Caco-2 (cell line): Measurements from ENCODE around the gene RAPGEF2. TPM values are rescaled to one million over a fixed set of nuclear protein-coding genes. Genes with fewer than 3 reads are reported as not detected.

Experiments used
- BruUV-seq: library from RNA; stranded (reverse); fragments of 400-500 nt; replicated peaks from 2 replicates; lab custom pipeline; 2021; lab: Mats Ljungman, UMichigan
- CTCF ChIA-PET: fragments of 300-600 bp; sonication (Branson Sonifier 250); formaldehyde crosslinking; loops from one replicate; lab custom pipeline; 2022; ENCODE audit warnings: antibody characterized with exemption; lab: Charles Lee
- POLR2A ChIA-PET: fragments of 300-600 bp; sonication (Branson Sonifier 250); formaldehyde crosslinking; loops from one replicate; lab custom pipeline; 2022; ENCODE audit warnings: antibody characterized with exemption; lab: Charles Lee
- DNase-seq, 2 experiments: peaks; one replicate each; pipeline versions ENCODE4 v3.0.0 to v3.0.0-alpha.2; 2020 to 2022
- H3K27me3 ChIP-seq: replicated peaks from 2 replicates; pipeline ENCODE4 v1.6.0; 2011; ENCODE audit warnings: low read length; ENCODE audit not compliant: control insufficient read depth, insufficient read depth
- H3K36me3 ChIP-seq: 2 replicates; pipeline ENCODE4 v1.5.1; 2011; ENCODE audit warnings: low read length; ENCODE audit not compliant: control insufficient read depth, insufficient read depth
- H3K4me1 ChIP-seq: fragments of 250-450 bp; sonication (Bioruptor Pico); 2 replicates; pipeline ENCODE4 v1.5.1; 2020; ENCODE audit warnings: mild to moderate bottlenecking
- H3K4me3 ChIP-seq: 2 replicates; pipeline ENCODE4 v1.5.1; 2011; ENCODE audit warnings: low read depth, mild to moderate bottlenecking, control low read depth, low read length
- H3K9me3 ChIP-seq: fragments of 250-450 bp; sonication (Bioruptor Pico); 2 replicates; pipeline ENCODE4 v1.5.1; 2020; ENCODE audit warnings: mild to moderate bottlenecking, moderate library complexity
- H3K27ac Mint-ChIP-seq: one replicate; pipeline ENCODE4 v1.8.0; 2022; ENCODE audit warnings: mixed read lengths; ENCODE audit not compliant: unreplicated experiment
- H3K27me3 Mint-ChIP-seq: one replicate; pipeline ENCODE4 v1.8.0; 2022; ENCODE audit warnings: mixed read lengths; ENCODE audit not compliant: insufficient read depth, unreplicated experiment
- H3K36me3 Mint-ChIP-seq: one replicate; pipeline ENCODE4 v1.8.0; 2022; ENCODE audit warnings: mild to moderate bottlenecking, mixed read lengths; ENCODE audit not compliant: insufficient read depth, unreplicated experiment
- H3K4me1 Mint-ChIP-seq: one replicate; pipeline ENCODE4 v1.8.0; 2022; ENCODE audit warnings: low read depth, mixed read lengths; ENCODE audit not compliant: unreplicated experiment
- H3K4me3 Mint-ChIP-seq: one replicate; pipeline ENCODE4 v1.8.0; 2022; ENCODE audit warnings: mild to moderate bottlenecking, moderate library complexity, mixed read lengths; ENCODE audit not compliant: unreplicated experiment
- H3K9me3 Mint-ChIP-seq: one replicate; pipeline ENCODE4 v1.8.0; 2022; ENCODE audit warnings: mixed read lengths; ENCODE audit not compliant: unreplicated experiment
- intact Hi-C: fragments of 100-400 bp; cut with micrococcal nuclease; formaldehyde crosslinking; loops from one replicate; pipeline ENCODE4 v1.10.0; 2022; ENCODE audit not compliant: unreplicated experiment
- total RNA-seq: library from RNA; stranded (reverse); gene quantifications from 2 replicates; pipeline ENCODE4 v1.2.3, GENCODE V29; 2022
- TF ChIP-seq, protein P1 (sequence below), 2 experiments: fragments of 200-600 bp in 1 of 2; IDR thresholded peaks; 1 replicate in 1 of 2; 2 replicates in 1 of 2; pipeline versions ENCODE4 v1.5.1 to v1.8.0; 2011 to 2022; ENCODE audit warnings: antibody characterized with exemption in 1 of 2, control low read depth in 1 of 2, inconsistent platforms in 1 of 2, low read depth in 1 of 2, low read length in 1 of 2, mild to moderate bottlenecking in 1 of 2, moderate library complexity in 1 of 2; ENCODE audit not compliant: insufficient read depth in 1 of 2, severe bottlenecking in 1 of 2, unreplicated experiment in 1 of 2

RAPGEF2 gene
- total RNA-seq, 1 experiment from 2014 or later = 67.6 TPM

GRCh38 chr4:159264057-159264456 is 161.2 kb downstream of the RAPGEF2 start:
- ChIA-PET POLR2A (no interaction called here), CTCF (no interaction called here)
- TF ChIP-seq, protein P1, sequence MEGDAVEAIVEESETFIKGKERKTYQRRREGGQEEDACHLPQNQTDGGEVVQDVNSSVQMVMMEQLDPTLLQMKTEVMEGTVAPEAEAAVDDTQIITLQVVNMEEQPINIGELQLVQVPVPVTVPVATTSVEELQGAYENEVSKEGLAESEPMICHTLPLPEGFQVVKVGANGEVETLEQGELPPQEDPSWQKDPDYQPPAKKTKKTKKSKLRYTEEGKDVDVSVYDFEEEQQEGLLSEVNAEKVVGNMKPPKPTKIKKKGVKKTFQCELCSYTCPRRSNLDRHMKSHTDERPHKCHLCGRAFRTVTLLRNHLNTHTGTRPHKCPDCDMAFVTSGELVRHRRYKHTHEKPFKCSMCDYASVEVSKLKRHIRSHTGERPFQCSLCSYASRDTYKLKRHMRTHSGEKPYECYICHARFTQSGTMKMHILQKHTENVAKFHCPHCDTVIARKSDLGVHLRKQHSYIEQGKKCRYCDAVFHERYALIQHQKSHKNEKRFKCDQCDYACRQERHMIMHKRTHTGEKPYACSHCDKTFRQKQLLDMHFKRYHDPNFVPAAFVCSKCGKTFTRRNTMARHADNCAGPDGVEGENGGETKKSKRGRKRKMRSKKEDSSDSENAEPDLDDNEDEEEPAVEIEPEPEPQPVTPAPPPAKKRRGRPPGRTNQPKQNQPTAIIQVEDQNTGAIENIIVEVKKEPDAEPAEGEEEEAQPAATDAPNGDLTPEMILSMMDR (IDR thresholded peaks at IDR 0.05; ENCODE audit: insufficient read depth in 1 of 2, low read depth in 1 of 2, low read length in 1 of 2, severe bottlenecking in 1 of 2, unreplicated experiment in 1 of 2) = no peak
- H3K36me3 Mint-ChIP-seq = peaks cover 13% of the 10 kb centered on the region
- no peak for DNase-seq
- H3K4me1 Mint-ChIP-seq = no peaks in the 10 kb centered on the region
- no TSS peak for BruUV-seq
- Histone ChIP-seq H3K9me3 (no peaks in the 10 kb centered on the region), H3K27me3 (no peaks in the 10 kb centered on the region), H3K4me1 (no peaks in the 10 kb centered on the region), H3K4me3 (no peak overlapping the region), H3K36me3 (no peaks in the 10 kb centered on the region)
- H3K4me3 Mint-ChIP-seq = no peak overlapping the region
- H3K27me3 Mint-ChIP-seq = no peaks in the 10 kb centered on the region
- no peak overlapping the region for H3K27ac Mint-ChIP-seq
- intact Hi-C loops = no loop called here
- no peaks in the 10 kb centered on the region for H3K9me3 Mint-ChIP-seq

- Histone ChIP-seq H3K4me3 (no peak overlapping the region), H3K9me3 (no peaks in the 10 kb centered on the region), H3K4me1 (peaks cover 2% of the 10 kb centered on the region; the same call in 1 of the 2 replicates), H3K27me3 (no peaks in the 10 kb centered on the region), H3K36me3 (no peaks in the 10 kb centered on the region)
- DNase-seq = no peak
- intact Hi-C loops = no loop called here
- ChIA-PET CTCF (no interaction called here), POLR2A (no interaction called here)
- no peaks in the 10 kb centered on the region for H3K27me3 Mint-ChIP-seq
- H3K36me3 Mint-ChIP-seq = peaks cover 16% of the 10 kb centered on the region
- H3K9me3 Mint-ChIP-seq = no peaks in the 10 kb centered on the region
- no peak overlapping the region for H3K27ac Mint-ChIP-seq
- TF ChIP-seq, protein P1 (IDR thresholded peaks at IDR 0.05; ENCODE audit: insufficient read depth in 1 of 2, low read depth in 1 of 2, low read length in 1 of 2, severe bottlenecking in 1 of 2, unreplicated experiment in 1 of 2) = no peak
- H3K4me1 Mint-ChIP-seq = peaks cover 7% of the 10 kb centered on the region
- no TSS peak for BruUV-seq
- H3K4me3 Mint-ChIP-seq = no peak overlapping the region
These were observed 164.3 kb downstream of the RAPGEF2 start for GRCh38 chr4:159266981-159267868.

DNA sequence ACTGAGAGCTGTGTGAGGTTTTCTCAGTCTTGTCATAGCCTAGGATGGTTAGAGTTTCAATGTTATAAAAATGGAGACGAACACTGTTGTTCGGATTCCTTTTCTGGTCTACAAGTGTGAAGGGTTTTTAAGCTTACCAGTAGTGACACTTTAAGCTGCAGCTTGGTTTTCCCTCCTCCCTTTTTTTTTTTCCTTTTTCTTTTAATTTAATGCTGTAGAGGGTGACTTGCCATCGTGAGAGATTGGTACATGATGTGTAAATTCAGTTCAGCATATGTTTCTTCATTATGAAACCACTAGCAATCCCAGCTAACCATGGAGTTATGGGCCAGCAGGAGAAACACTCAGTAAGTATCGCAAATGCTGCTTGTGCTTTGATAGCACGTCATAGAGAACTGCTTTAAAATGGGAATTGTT is 165.0 kb downstream of the RAPGEF2 start:
- Mint-ChIP-seq H3K4me1 (peaks cover 13% of the 10 kb centered on the region), H3K36me3 (peaks cover 17% of the 10 kb centered on the region), H3K4me3 (no peak overlapping the region), H3K27ac (no peak overlapping the region), H3K27me3 (no peaks in the 10 kb centered on the region), H3K9me3 (no peaks in the 10 kb centered on the region)
- no peaks in the 10 kb centered on the region for H3K9me3 ChIP-seq
- POLR2A ChIA-PET = no interaction called here
- peaks cover 9% of the 10 kb centered on the region; the same call in 1 of the 2 replicates for H3K4me1 ChIP-seq
- intact Hi-C loops = no loop called here
- CTCF ChIA-PET = no interaction called here
- no peaks in the 10 kb centered on the region for H3K36me3 ChIP-seq
- no peak for DNase-seq
- BruUV-seq = no TSS peak
- no peaks in the 10 kb centered on the region for H3K27me3 ChIP-seq
- TF ChIP-seq, protein P1 (IDR thresholded peaks at IDR 0.05; ENCODE audit: insufficient read depth in 1 of 2, low read depth in 1 of 2, low read length in 1 of 2, severe bottlenecking in 1 of 2, unreplicated experiment in 1 of 2) = no peak
- H3K4me3 ChIP-seq = no peak overlapping the region
